ENCODE measurements around the gene NUDT21.

DNA sequence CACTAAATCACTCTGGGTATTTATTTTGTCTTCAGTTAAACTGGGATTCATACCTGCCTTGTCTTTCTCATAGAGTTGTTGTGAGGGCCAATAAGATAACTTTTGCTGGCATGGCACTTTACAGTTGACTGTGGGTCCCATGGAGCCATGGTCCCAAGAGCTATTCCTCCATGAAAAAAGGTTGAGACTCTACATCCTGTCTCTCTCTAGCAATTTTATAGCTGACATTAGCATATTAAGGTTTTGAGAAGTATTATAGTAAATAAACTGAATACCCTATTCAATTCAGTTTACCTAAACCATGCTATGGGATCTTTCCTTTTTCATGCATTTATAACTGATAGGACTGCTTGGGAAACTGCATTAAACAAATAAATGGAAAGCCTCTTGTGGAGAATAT, 17.7 kb upstream of the NUDT21 start:
- no peak for TF ChIP-seq CHD1 (IDR thresholded peaks at IDR 0.05; ENCODE audit: low read depth, low read length)
- TF ChIP-seq, protein P1, sequence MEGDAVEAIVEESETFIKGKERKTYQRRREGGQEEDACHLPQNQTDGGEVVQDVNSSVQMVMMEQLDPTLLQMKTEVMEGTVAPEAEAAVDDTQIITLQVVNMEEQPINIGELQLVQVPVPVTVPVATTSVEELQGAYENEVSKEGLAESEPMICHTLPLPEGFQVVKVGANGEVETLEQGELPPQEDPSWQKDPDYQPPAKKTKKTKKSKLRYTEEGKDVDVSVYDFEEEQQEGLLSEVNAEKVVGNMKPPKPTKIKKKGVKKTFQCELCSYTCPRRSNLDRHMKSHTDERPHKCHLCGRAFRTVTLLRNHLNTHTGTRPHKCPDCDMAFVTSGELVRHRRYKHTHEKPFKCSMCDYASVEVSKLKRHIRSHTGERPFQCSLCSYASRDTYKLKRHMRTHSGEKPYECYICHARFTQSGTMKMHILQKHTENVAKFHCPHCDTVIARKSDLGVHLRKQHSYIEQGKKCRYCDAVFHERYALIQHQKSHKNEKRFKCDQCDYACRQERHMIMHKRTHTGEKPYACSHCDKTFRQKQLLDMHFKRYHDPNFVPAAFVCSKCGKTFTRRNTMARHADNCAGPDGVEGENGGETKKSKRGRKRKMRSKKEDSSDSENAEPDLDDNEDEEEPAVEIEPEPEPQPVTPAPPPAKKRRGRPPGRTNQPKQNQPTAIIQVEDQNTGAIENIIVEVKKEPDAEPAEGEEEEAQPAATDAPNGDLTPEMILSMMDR (IDR thresholded peaks at IDR 0.05 in 2 of 3, conservative IDR thresholded peaks at IDR 0.05 in 1 of 3; ENCODE audit: control insufficient read depth in 2 of 3, extremely low read depth in 1 of 3, insufficient read depth in 1 of 3, low read depth in 3 of 3, low read length in 3 of 3), result no peak

Measured in GM12878 (cell line).